Ascending aorta (tissue), 2 donors: ENCODE measurements around the gene NHLH1. TPM values are rescaled to one million over a fixed set of nuclear protein-coding genes. Genes with fewer than 3 reads are reported as not detected.

ENCODE experiments used
- DNase-seq, 2 donors: peaks; one replicate each; pipeline ENCODE4 v3.0.0-alpha.2; 2019; ENCODE audit warnings: low spot score in 2 of 2
- H3K27ac ChIP-seq, 2 donors: fragments of 200-600 bp; sonication (generic); one replicate each; pipeline ENCODE4 v1.5.1; 2016 to 2017; ENCODE audit warnings: mild to moderate bottlenecking in 1 of 2
- H3K27me3 ChIP-seq: fragments of 200-600 bp; sonication (generic); one replicate; pipeline ENCODE4 v1.5.1; 2017
- H3K36me3 ChIP-seq, 2 donors: fragments of 200-600 bp; sonication (generic); one replicate each; pipeline ENCODE4 v1.5.1; 2016
- H3K4me1 ChIP-seq, 2 donors: fragments of 200-600 bp; sonication (generic); one replicate each; pipeline ENCODE4 v1.5.1; 2016 to 2017; ENCODE audit warnings: mild to moderate bottlenecking in 1 of 2
- H3K4me3 ChIP-seq, 2 donors: fragments of 200-600 bp; sonication (generic); one replicate each; pipeline ENCODE4 v1.5.1; 2016 to 2017; ENCODE audit warnings: mild to moderate bottlenecking in 1 of 2
- H3K9me3 ChIP-seq, 2 donors: fragments of 200-600 bp; sonication (generic); one replicate each; pipeline ENCODE4 v1.5.1; 2016
- CTCF ChIP-seq, 3 experiments: fragments of 200-600 bp in 2 of 3; fragments of 450-650 bp in 1 of 3; sonication (generic) in 2 of 3; IDR thresholded peaks; one replicate each; pipeline ENCODE4 v1.5.1; 2016 to 2019; ENCODE audit warnings: antibody characterized with exemption in 3 of 3, mild to moderate bottlenecking in 1 of 3, moderate library complexity in 1 of 3
- intact Hi-C: fragments of 100-400 bp; cut with DNase I; formaldehyde crosslinking; loops from one replicate; pipeline ENCODE4 v1.15.1; 2023
- total RNA-seq: library from RNA; depleted of rRNA; stranded (reverse); fragments of >200 nt; gene quantifications from one replicate; pipeline ENCODE4 v1.1.0, GENCODE V29; 2016

The NHLH1 gene
- total RNA-seq, 1 donor from 2014 or later = not detected

GRCh38 chr1:160357286-160358002 lies 9.4 kb upstream of the NHLH1 start:
- no peak for TF ChIP-seq CTCF (IDR thresholded peaks at IDR 0.05)
- H3K9me3 ChIP-seq = no peaks in the 10 kb centered on the region
- H3K4me1 ChIP-seq = no peaks in the 10 kb centered on the region
- H3K27ac ChIP-seq = no peak overlapping the region
- DNase-seq = no peak
- no peak overlapping the region for H3K4me3 ChIP-seq
- intact Hi-C loops = no loop called here
- H3K27me3 ChIP-seq = no peaks in the 10 kb centered on the region
- H3K36me3 ChIP-seq = peaks cover 63 to 80% of the 10 kb centered on the region in 2 donors

- DNase-seq = no peak
- TF ChIP-seq CTCF (IDR thresholded peaks at IDR 0.05) = no peak
- Histone ChIP-seq H3K36me3 (peaks cover 57 to 74% of the 10 kb centered on the region in 2 donors), H3K9me3 (no peaks in the 10 kb centered on the region), H3K4me1 (no peaks in the 10 kb centered on the region), H3K4me3 (no peak overlapping the region), H3K27me3 (no peaks in the 10 kb centered on the region), H3K27ac (no peak overlapping the region)
- intact Hi-C loops = no loop called here
Observed at GRCh38 chr1:160358073-160358472, 8.8 kb upstream of the NHLH1 start.

- Histone ChIP-seq H3K9me3 (no peaks in the 10 kb centered on the region), H3K27me3 (no peaks in the 10 kb centered on the region), H3K4me3 (no peak overlapping the region), H3K4me1 (no peaks in the 10 kb centered on the region), H3K36me3 (peaks cover 41 to 58% of the 10 kb centered on the region in 2 donors), H3K27ac (no peak overlapping the region)
- no peak for DNase-seq
- intact Hi-C loops = no loop called here
- no peak for TF ChIP-seq CTCF (IDR thresholded peaks at IDR 0.05)
Observed at GRCh38 chr1:160359559-160360226, 7.2 kb upstream of the NHLH1 start.

GRCh38 chr1:160360227-160360695 lies 6.6 kb upstream of the NHLH1 start:
- no peaks in the 10 kb centered on the region for H3K4me1 ChIP-seq
- no peaks in the 10 kb centered on the region for H3K27me3 ChIP-seq
- no peak overlapping the region for H3K27ac ChIP-seq
- H3K9me3 ChIP-seq = no peaks in the 10 kb centered on the region
- TF ChIP-seq CTCF (IDR thresholded peaks at IDR 0.05) = no peak
- no peak for DNase-seq
- intact Hi-C loops = no loop called here
- H3K36me3 ChIP-seq = peaks cover 35 to 52% of the 10 kb centered on the region in 2 donors
- H3K4me3 ChIP-seq = no peak overlapping the region

- H3K27ac ChIP-seq = no peak overlapping the region
- no peak for DNase-seq
- no peak for TF ChIP-seq CTCF (IDR thresholded peaks at IDR 0.05)
- no peak overlapping the region for H3K4me3 ChIP-seq
- peaks cover 26 to 42% of the 10 kb centered on the region in 2 donors for H3K36me3 ChIP-seq
- H3K9me3 ChIP-seq = no peaks in the 10 kb centered on the region
- intact Hi-C loops = no loop called here
- H3K4me1 ChIP-seq = no peaks in the 10 kb centered on the region
- H3K27me3 ChIP-seq = no peaks in the 10 kb centered on the region
Observed at GRCh38 chr1:160361199-160361598, 5.7 kb upstream of the NHLH1 start.
